ENCODE measurements around the gene GPR35.

GPR35 gene

DNA sequence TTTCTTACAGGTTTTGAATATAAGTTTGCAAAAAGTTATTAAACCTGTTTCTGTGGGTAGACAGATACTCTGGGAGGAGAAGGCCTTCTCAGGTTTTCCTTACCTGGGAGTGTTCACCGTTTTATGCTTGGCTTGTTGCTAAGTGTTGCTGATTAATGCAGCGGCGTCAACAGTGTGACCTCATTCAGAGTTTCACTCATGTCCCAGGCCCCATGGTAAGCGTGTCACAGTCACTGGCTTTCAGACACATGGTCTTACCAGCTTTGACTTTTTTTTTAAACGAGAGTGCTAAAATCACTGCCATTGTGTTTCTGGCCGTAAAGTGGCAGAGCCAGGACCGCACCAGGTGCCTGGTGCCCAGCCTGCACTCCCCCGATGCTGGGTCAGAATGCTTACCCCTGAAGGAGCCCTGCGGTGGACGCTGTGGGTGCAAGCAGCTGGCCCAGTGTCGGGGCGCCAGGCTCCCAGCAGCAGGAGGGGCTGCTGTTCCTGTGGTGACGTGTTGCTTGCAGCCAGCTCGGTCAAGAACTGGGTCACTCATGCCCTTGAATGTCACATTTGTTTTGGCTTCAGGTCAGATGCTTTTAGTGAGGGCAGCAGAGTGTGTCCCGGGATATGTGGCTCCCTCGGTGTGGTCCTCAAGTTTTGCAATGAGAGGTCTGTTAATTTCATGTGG is 35.3 kb upstream of the GPR35 start:
- DNase-seq, result no peak

DNA sequence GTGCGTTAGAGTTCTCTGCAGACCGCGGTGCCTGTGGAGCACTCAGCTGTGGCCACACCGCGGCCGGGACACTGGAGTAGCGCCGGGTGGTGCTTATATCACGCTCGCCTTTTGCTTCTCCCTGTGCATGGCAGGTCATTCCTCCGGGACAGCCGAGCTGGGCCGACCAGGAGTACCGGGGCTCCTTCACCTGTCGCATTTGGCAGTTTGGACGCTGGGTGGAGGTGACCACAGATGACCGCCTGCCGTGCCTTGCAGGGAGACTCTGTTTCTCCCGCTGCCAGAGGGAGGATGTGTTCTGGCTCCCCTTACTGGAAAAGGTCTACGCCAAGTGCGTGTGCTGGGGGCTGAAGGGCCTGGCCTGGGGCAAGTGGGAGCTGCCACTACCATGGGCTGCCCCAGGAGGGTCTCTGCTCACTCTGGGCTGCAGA is 34.6 kb upstream of the GPR35 start:
- DNase-seq, result no peak

DNA sequence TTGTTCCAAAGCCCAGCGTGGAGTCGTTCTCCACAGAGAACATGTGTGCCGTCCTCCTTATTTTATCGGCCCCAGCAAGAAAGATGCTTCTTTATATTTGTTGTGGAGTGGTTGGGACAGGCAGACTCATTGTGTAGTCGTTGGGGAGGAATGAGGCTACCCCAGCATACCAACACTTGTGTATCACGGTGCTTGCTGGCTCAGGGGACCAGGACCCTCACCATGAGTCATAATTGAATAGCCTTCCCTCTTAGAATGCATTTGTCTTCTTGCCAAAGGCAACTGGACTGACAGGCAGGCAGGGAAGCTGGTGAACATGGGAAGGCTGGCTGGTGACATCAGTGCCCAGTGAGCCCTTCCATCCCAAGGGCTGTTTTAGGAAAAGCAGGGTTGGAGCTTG is 34.1 kb upstream of the GPR35 start:
- no peak for DNase-seq

DNA sequence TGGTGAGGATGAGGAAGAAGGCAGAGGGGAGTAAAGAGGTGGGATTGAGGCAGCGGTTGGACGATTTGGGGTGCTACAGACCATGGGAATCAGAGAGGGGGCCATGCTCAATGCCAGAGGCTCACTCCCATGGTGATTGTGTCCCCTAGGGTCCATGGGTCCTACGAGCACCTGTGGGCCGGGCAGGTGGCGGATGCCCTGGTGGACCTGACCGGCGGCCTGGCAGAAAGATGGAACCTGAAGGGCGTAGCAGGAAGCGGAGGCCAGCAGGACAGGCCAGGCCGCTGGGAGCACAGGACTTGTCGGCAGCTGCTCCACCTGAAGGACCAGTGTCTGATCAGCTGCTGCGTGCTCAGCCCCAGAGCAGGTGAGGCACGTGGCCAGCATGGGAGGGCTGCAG is 33.5 kb upstream of the GPR35 start:
- no peak for DNase-seq

DNA sequence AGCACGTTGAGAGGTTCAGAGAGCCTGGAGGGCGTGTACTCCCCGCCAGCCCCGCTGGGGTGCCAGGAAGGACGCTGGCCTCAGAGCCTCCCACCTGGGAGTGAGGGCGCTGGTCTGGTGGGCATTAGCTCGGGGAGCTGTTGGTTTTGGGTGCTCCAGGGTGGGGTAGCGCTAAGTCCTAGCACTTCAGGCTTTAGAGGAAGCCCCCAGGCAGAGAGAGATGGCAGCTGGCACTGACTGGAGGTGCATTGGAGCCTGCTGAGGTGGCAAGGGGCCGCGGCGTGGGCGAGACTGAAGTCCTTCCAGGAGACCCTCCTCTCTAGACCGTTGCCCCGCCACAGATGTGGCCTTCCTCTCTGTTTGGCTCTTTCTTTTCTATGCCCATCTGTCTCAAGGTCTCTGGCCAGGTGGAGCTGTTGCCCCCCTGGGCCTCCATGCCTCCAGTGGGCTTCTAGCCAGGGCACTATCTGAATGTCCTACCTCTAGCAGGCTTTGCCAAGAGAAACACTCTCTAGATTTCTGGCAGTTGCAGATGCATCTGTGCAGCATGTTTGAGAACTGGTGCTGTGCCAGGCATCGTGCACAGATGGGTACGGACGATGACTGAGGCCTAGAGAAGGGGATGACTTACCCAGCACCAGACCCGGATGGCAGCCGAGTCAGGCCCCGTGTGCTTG is 32.1 kb upstream of the GPR35 start:
- DNase-seq, result no peak

DNA sequence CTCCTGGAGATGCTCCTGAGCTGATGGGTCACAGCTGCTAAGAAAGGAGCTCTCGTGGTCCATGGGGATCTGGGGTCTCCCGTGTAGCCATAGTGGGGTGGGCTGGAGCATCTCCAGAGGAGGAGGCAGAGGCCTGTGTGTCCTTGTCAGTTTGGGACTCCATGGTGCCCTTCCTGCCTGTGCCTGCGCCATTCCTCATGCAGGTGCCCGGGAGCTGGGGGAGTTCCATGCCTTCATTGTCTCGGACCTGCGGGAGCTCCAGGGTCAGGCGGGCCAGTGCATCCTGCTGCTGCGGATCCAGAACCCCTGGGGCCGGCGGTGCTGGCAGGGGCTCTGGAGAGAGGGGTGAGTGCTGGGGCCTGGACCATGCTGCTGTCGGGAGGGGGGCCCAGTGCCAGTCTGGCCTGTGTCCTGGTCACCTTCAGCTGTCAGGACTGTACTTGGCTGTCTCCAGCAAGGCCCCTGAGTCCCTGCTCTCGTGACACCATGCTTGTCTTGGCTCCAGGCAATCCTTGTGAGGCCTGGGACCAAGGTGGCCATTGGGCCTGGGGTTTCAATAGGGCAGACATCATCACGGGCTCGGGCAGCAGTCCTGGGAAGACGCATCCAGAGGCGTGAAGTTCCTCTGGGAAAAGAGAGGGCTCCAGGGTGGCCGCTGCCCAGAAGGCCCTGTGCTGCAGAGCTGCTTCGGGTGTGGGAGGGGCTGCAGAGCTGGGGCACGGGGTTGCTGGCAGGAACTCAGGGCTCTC is 31.4 kb upstream of the GPR35 start:
- DNase-seq, result no peak

DNA sequence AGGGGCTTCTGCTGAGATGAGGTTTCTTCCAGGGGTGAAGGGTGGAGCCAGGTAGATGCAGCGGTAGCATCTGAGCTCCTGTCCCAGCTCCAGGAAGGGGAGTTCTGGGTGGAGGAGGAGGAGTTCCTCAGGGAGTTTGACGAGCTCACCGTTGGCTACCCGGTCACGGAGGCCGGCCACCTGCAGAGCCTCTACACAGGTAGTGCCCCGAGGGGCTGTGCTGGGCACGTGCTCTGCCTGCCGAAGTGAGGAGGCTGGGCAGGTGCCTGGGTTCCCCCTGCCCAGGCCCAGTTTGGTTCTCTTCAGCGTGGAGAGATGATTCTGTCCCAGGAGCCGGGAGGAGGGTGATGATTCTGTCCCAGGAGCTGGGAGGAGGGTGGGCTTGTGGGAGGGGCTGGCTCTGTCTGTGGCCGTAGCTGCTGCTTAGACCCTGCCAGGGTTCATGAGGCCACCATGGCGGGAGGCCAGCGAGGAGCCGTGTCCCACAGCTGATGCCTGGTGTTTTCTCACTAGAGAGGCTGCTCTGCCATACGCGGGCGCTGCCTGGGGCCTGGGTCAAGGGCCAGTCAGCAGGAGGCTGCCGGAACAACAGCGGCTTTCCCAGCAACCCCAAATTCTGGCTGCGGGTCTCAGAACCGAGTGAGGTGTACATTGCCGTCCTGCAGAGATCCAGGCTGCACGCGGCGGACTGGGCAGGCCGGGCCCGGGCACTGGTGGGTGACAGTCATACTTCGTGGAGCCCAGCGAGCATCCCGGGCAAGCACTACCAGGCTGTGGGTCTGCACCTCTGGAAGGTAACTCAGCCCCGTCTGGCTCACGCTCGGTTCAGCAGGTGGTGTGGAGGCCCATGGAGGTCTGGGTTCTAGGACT is 30.5 kb upstream of the GPR35 start:
- no peak for DNase-seq

DNA sequence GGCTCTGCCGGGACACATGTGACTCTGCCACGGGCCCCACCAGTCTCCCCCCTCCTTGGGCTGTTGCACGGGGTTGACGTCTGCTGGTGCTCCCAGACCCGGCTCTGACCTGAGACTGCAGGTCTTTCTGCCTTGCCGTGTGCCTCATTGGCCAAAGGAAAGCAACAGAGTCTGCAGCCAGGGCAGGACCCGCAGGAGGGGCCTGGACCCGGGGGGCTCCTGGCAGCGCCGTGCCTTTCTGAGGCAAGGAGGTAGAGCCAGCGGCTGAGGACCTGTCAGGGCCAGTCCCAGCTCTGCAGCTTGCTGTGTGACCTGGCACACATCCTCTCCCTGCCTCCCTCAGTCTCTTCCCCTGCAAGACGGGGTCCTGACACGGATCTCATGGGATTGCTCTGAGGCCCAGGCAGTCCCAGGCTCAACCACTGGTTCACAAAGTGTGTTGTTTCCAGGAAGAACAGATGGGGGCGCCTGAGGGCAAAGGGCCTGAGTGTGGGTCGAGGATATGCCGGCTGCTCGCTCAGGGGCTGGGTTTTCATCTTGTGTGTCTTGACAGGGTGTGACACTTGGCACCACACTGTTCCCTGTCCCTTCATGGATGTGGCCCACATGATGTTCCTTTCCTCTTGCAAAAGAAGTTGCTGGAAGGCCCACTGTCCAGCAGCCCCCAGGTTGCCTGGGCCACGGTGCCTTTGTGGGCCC is 29.8 kb upstream of the GPR35 start:
- peak; percentile 64 for DNase-seq

DNA sequence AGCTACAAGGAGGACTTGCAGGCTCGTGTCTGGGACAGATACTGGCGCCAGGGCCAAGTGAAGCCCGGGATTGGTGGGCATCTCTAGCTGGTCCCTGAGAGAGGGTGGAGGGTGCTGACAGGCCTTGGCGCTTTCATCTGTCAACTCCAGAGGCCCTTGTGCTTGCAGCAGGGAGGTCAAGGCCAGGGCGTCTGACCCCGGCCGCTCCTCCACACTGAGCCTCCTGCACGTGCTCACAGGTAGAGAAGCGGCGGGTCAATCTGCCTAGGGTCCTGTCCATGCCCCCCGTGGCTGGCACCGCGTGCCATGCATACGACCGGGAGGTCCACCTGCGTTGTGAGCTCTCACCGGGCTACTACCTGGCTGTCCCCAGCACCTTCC is 29.2 kb upstream of the GPR35 start:
- DNase-seq, result no peak

DNA sequence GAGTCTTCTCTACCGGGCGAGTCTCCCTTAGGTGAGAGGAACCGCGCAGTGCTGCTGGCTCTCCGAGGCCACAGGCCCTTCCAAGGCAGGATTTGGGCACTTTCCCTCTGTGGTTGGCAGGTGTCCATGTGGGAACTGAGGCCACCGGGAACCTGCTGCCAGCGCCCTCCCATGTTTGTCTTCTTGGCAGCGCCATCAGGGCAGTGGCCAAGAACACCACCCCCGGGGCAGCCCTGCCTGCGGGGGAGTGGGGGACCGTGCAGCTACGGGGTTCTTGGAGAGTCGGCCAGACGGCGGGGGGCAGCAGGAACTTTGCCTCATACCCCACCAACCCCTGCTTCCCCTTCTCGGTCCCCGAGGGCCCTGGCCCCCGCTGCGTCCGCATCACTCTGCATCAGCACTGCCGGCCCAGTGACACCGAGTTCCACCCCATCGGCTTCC is 28.8 kb upstream of the GPR35 start:
- DNase-seq, result no peak

DNA sequence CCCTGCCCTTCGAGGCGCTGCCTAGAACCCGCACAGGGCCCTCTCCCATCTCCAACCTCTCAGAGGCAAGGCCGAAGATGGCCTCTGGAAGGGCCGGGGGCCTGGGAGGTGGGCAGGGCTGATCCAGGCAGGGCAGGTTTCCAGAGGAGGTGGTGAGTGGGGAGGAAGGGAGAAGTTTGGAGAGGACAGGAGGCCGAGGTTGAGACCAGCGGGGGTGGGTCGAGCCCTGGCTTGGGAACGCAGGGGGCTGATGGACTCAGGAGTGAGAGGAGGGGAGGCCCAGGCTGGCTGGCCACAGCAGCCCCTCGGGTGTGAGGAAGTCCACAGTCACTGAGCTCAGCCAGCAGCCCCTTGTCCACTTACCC is 28.2 kb upstream of the GPR35 start:
- DNase-seq, result no peak

DNA sequence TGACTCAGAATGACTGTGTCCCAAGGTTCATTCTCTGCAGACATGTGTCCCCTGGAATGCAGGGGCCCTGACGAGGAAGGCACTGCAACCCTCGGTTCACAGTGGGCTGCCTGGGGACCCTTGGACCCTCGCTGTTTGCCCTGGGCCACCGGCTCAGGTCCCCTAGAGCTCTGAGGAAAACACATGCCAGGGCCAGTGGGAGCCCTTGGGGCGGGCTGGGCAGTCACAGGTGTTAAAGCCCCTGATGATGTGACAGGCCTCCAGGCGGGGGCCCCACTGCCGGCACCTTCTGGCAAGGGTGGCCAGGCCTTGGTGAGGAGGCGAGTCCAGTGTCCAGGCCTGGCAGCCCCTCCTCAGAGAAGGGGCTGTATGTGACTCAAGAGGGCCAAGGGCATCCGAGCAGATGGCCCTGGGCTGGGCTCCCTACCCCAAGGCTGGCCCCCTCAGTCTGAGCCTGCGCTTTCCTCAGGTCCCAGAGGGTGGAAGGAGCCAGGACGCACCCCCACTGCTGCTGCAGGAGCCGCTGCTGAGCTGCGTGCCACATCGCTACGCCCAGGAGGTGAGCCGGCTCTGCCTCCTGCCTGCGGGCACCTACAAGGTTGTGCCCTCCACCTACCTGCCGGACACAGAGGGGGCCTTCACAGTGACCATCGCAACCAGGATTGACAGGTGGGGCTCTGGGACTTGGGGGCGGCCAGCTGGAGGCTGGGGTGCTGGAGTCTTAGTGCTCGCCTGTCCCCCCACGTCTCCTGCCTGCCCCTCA is 27.7 kb upstream of the GPR35 start:
- DNase-seq, result no peak

DNA sequence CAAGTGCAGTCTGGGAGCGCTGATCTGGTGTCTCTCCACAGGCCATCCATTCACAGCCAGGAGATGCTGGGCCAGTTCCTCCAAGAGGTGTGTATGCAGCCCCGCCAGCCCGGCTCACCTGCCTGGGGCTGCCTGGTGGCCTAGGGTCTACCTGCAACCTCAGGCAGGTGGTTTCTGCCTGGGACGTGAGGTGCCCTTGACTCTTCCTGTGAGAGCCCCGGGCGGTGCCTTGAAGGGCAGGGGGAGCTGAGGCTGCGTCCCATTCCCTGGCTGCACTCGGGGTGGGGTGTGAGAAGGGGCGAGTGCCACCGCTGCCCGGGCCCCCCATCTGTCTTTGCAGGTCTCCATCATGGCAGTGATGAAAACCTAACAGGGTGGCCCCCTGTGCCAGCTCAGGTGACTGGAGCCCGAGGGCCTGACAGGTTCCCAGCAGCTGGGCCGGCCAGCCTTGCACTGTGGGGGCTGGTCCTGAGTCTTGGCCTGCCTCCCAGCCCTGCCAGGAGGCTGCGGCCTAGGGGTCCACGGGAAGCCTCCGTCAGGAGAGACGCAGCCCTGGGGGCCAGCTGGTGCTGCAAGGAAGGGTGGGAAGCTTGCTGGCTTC is 26.9 kb upstream of the GPR35 start:
- DNase-seq, result no peak

DNA sequence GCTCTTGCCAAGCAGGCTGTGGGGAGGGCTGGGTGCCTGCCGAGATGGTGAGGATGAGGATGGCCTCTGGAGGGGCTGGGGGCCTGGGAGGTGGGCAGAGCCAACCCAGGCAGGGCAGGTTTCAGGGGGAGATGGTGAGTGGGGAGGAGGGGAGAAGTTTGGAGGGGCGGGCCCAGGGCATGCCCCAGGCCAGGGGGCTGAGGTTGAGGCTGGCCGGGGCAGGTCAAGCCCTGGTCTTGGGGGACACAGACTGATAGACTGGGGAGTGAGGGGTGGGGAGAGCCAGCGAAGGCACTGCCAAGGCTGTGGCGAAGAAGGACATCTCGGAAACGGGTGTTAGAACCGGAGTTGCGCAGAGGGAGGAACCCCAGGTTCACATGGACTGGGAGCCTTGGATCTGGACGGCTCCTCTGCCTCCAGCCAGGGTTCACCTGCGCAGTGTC is 26.1 kb upstream of the GPR35 start:
- DNase-seq, result no peak

DNA sequence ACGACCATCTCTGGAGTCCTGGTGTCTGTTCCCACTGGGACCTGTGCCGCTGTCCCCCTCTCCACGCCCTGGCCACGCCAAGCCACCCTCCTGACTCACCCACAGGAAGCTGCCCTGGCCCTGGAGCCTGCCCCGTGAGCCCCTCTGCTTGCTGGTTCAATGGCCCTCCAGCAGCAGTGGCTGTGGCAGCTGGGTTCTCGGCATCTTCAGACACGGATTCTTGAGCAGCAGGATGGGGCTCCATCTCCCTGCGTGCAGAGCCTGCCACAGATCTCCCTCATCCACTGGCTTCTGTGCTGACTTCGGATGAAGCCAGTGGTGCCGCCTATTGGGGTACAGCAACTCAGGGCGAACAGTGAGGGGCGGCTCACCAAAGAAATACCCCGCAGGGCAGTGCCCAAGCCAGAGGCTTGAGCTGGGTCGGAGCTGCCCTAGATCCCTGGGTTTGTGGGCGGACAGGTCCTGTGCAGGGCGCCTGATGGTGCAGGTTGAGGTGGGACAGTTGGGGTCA is 24.8 kb upstream of the GPR35 start:
- no peak for DNase-seq

DNA sequence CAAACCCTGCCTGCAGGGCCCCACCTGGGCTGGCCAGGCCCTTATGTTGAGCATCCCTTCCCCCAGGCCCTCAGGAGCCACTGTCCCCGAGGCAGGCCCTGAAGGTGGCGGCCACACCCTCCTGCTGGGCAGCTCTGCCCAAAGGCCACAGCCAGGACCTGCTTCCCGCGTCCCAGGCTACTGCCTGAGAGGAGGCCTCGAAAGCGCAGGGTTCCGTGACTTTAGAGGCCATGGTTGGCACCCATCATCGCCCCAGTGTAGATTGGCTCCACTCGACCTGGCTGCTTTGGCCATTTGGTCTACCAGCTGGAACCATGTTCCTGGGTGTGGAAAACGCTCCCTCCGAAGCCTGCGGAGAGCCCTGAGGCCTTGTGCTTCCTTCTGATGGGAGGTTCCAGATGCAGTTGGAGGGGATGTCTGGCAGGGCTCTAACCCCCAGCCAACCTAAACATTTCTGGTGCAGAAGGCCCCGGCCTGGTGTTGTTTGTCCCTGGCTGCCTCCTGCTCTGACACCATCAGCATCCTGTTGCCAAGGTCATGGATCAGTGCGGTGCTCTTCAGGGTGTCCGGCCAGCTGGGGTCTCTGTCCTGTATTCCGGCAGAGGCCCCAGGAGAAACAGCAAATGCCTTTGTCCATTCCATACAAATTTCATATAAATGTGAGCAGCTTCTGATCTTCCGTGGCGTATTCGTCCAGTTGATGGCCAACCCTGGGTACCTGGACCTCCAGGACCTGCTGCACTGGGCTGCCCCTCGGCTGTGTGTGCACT is 24.0 kb upstream of the GPR35 start:
- DNase-seq, result no peak

DNA sequence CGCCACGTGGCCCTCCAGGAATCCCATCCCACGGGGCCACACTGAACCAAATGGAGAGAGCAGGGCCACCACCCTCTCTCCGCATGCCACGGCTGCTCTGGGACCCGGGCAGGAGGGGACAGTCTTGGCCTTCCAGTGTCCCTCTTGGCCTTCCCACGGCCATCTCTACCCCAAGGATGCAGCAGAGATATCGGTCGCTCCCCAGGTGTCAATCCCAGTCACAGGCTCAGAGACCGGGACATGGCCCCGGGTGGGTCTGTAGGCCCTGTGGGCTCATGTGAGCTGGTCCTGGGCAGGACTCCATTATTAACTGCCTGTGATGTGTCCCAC is 23.5 kb upstream of the GPR35 start:
- DNase-seq, result no peak

DNA sequence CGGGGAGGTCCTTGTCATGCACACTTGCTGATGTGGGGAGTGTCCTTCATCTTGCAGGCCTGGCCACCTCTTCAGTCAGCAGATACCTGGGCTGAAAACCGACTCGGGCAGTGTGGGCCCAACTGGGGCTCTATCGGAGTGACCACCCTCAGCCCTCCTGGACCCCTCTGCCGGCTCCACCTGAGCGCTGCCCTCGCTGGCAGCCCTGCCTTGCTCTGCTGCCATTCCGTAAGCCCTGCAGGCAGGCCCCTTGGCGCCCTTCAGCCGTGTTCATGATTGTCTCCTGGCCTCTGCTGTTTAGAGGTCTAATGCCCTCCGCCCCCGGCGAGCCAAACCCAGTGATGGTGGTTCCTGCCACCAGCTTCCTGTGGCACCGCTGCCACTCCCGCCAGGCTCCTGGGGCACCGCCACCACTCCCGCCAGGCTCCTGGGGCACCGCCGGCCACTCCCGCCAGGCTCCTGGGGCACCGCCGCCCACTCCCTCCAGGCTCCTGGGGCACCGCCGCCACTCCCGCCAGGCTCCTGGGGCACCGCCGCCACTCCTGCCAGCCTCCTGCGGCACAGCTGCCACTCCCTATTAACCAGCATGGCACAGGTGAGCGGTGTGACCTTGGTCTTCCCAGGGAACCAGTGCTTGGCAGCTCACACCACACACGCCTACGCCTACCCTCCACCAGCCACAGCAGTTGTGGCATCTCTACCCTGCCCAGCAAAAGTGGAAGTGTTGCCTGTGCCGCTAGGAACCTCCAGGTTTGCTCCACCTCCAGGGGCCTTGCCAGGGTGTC is 22.8 kb upstream of the GPR35 start:
- no peak for DNase-seq

DNA sequence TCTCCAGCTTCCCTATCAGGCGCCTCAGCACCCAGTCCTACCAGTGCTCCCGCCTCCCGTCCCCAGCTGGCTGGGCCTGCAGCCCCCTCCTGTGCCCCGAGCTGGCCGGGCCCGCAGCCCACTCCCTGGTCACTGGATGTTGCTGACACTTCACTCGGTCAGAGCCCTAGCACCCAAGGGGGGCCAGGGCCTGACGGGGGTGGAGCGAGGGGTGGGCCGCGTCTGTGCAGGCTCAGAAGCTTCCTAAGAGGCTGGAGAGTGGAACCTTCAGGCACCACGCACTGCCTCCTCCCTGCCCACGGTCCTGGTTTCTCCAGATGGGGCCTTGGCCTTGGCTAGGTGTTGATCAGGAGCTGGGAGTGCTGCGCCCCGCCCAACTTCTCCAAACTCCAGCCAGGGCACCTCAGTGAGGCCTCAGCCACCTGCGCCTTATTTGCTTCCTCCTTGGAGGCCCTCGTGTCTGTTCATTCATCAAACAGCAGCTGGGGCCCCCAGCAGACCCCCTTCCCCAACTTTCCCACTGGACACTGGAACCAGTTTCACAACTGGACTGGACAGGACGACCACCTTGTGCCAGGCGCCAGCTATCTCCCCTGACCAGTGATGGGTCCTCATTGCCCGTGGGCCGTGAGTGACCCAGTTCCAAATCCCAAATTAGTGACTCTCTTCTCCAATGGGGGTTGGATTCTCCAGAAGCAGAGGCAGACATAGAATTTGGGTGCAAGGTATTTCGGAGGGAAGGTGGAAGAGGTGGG is 22.0 kb upstream of the GPR35 start:
- no peak for DNase-seq
